ENCODE data around the gene OGG1. TPM values are rescaled to one million over a fixed set of nuclear protein-coding genes. Genes with fewer than 3 reads are reported as not detected.
A peak's percentile ranks its signal among the peaks of the same experiment; 100 is the strongest.

OGG1 gene
- total RNA-seq, 1 experiment from 2014 or later: 38.7 TPM

GRCh38 chr3:9703736-9704346 is 45.9 kb upstream of the OGG1 start, which contains the start of gene CPNE9:
Gene CPNE9, plus strand, starts transcription at chr3:9703833. Its CDS starts 164 bp downstream, at chr3:9703997.
- CTCF ChIA-PET: no interaction called here
- peaks cover 12% of the 10 kb centered on the region; the same call in 1 of the 2 replicates for H3K4me1 ChIP-seq (ENCODE audit: insufficient read depth, low read length)
- TF ChIP-seq EZH2phosphoT487 (IDR thresholded peaks at IDR 0.05; ENCODE audit: borderline replicate concordance, low read length): no peak
- TF ChIP-seq CTCF (conservative IDR thresholded peaks at IDR 0.05; ENCODE audit: low read depth, low read length): no peak
- TF ChIP-seq EZH2 (IDR thresholded peaks at IDR 0.05; ENCODE audit: low read length, unreplicated experiment): peak; percentile 30
- H3K36me3 ChIP-seq (ENCODE audit: low read depth, low read length): no peaks in the 10 kb centered on the region
- ATAC-seq (peak; percentile 57), DNase-seq (no peak)
- no TSS peak for BruUV-seq (replicated peaks)
- peak within 1 kb of the TSS; percentile 80 for H2AFZ ChIP-seq (ENCODE audit: low read length)
- H3K27me3 ChIP-seq (ENCODE audit: low read length): peaks cover 13% of the 10 kb centered on the region
- H3K4me2 ChIP-seq (ENCODE audit: low read length): peak within 1 kb of the TSS; percentile 92
- H3K4me3 ChIP-seq (ENCODE audit: low read length): peak within 1 kb of the TSS; percentile 61
- no peaks in the 10 kb centered on the region for H3K9me2 ChIP-seq (replicated peaks; ENCODE audit: low read length)
- no peaks in the 10 kb centered on the region for H4K20me1 ChIP-seq (ENCODE audit: low read length)
- no peak within 1 kb of the TSS for H3K27ac ChIP-seq (ENCODE audit: low read length)
- no peaks in the 10 kb centered on the region for H3F3A ChIP-seq (ENCODE audit: low read length, unreplicated experiment)
- POLR2A ChIA-PET (ENCODE audit: unreplicated experiment): no interaction called here
- intact Hi-C loops (cut with micrococcal nuclease): no loop called here
- H3K79me2 ChIP-seq (ENCODE audit: low read length): no peaks in the 10 kb centered on the region
- no peak within 1 kb of the TSS for H3K9ac ChIP-seq (ENCODE audit: low read length)
- no peaks in the 10 kb centered on the region for H3K9me3 ChIP-seq (ENCODE audit: low read length)

- Histone ChIP-seq H4K20me1 (ENCODE audit: low read length) (no peaks in the 10 kb centered on the region), H3F3A (ENCODE audit: low read length, unreplicated experiment) (no peaks in the 10 kb centered on the region), H3K79me2 (ENCODE audit: low read length) (no peaks in the 10 kb centered on the region), H3K9ac (ENCODE audit: low read length) (no peak overlapping the region), H3K4me1 (ENCODE audit: insufficient read depth, low read length) (peaks cover 12% of the 10 kb centered on the region; the same call in 1 of the 2 replicates), H3K27ac (ENCODE audit: low read length) (no peak overlapping the region), H3K27me3 (ENCODE audit: low read length) (peaks cover 13% of the 10 kb centered on the region), H3K9me2 (replicated peaks; ENCODE audit: low read length) (no peaks in the 10 kb centered on the region), H3K9me3 (ENCODE audit: low read length) (no peaks in the 10 kb centered on the region), H3K36me3 (ENCODE audit: low read depth, low read length) (no peaks in the 10 kb centered on the region), H3K4me2 (ENCODE audit: low read length) (peak overlapping the region; percentile 92), H3K4me3 (ENCODE audit: low read length) (peak overlapping the region; percentile 61), H2AFZ (ENCODE audit: low read length) (peak overlapping the region; percentile 80)
- peak; percentile 19 for DNase-seq
- intact Hi-C loops (cut with micrococcal nuclease): no loop called here
- BruUV-seq (replicated peaks): no TSS peak
- TF ChIP-seq CTCF (conservative IDR thresholded peaks at IDR 0.05; ENCODE audit: low read depth, low read length): no peak
- TF ChIP-seq EZH2 (IDR thresholded peaks at IDR 0.05; ENCODE audit: low read length, unreplicated experiment): peak; percentile 78
- ChIA-PET POLR2A (ENCODE audit: unreplicated experiment) (no interaction called here), CTCF (no interaction called here)
- peak; percentile 57 for ATAC-seq
Observed at GRCh38 chr3:9704347-9705322, 45.1 kb upstream of the OGG1 start.

All from PC-3 (cell line).